ENCODE results near the gene SULF2.

DNA sequence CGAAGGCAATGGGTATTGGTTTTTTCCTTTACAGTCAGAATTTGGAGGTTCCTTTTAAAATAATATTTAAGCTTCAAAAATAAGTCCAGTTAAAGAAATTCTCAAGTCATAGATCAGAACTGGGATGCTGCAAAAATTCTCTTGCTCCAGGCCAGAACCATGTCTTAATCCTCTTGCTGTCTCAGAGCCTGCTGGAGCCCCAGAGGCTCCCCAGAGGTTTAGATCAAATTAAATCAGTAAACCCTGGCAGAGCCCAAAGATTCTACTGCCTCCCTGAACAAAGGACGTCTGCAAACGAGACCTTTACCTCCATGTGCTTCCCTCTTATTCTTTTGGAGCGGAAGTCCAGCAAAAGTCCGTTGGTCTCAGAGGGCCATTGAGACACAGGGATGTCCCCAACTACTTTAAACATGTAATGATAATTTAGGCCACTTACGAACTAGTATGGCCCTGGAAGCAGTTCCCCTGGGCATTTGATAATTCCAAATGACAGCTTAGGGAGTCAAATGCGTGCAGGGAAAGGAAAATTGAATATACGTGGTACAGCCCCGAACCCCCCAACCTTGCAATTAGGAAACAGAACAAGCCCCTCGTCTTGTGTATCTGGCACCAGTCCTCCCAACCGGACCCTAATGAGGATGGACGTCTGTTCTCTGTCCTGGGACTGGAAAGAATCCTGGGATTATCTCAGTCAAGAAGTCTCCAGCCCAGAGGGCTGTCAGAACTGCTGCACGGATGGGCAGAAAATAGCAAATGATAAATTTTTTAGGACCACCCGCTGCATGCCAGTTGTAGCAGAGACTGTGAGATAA, 31.5 kb downstream of the SULF2 start:
- TF ChIP-seq GATA3 (IDR thresholded peaks at IDR 0.05; ENCODE audit: low read depth, low read length) (no peak), GATA2 (IDR thresholded peaks at IDR 0.05; ENCODE audit: low read depth, low read length) (no peak)

Data from SH-SY5Y (cell line).